Stimulated activated CD4-positive, alpha-beta T cell treated with anti-CD3 and anti-CD28 coated beads, Interleukin-1b, Interleukin-23, amount 100 ng/mL, for 1 hour (primary cell): ENCODE measurements around the gene SLC22A17.

Experiments used
- DNase-seq, 2 donors: peaks; one replicate each; pipeline ENCODE4 v3.0.0-alpha.2; 2020; ENCODE audit warnings: low read depth in 2 of 2

SLC22A17 gene

GRCh38 chr14:23381871-23382270, 29.2 kb upstream of the SLC22A17 start:
- no peak for DNase-seq

DNA sequence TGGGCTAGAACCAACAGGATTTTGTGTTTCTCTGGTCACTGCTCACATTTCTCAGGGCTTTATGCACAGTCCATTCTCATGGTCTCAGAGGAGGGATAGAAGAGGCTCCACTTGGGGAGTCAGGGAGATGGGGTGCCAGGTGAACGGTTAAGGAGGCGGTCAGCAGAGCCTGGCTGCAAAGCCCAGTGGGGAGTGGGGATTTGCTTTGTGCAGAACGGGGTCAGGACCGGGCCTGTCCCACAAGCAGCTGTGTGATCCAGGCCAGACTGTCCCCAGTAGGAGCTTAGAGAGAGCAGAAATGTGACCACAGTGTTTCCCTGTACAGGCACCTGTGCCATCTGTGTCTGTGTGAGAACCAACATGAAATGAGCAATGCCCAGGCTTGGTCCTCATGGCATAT, 28.3 kb upstream of the SLC22A17 start:
- no peak for DNase-seq

GRCh38 chr14:23380197-23380914, 27.7 kb upstream of the SLC22A17 start:
- no peak for DNase-seq

DNA sequence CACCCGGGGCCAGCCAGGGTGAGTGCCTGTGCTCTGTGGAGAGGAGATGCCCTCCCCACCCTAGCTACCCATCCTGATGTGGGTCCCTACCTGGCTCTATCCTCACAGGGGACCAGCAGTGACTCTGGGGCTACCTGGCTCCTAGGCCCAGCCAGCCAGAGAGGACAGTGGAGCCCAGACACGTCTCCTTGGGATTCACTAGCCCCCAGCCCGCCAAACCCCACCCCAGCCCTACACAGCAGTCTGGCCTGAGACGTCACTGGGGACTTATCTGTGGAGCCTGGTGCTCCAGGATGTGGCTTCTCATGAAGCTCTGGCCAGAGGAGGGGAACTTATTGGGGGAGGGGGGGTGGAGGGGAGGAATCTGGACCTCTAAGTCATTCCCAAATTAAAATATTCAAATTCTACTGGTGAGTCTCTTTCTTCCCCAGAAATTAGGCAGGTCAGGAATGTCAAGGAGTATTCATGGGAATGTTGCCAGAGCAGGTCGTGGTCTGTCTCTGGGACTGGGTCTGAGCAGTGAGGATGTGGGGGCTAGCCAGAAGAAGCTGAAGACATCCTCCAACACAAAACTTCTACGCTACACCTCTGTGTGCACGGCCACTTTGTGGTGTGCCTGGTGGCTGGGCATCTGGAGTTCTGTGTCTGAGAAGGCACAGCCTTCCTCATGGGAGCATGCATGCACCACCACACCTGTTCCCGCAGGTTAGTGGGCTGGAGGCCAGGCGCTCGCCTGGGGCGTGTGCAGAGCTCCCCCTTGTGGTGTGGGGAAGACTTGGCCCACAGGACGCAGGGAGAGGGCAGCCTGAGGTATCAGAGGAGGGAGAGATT, 26.9 kb upstream of the SLC22A17 start:
- peak; percentile 30 to 34 for DNase-seq

DNA sequence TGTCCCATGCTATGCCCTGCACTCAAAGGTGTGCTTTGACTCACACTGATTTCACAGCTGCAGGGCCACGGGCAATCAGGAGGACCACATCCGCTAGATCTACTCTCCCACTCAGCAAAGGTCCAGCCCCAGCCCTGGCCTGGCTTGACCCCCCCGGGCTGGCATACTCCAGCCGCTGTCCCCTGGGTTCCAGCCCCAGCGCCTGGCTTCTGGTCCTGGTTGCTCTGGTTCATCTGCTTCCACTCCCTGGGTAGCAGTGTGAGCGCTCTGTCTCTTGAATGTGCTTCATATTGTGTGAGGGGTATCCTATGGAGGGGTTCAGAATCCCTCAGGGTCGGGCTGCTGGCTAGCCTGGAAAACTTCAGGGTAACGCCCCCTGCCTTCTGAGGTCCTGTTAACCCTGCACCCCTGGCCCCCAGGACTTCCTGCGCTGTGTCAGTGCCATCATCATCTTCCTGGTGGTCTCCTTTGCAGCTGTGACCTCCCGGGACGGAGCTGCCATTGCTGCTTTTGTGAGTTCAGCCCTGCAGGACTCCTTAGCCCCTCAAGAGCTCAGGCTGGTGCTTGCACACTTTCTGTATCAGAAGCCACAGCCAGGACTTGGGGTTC, 26.0 kb upstream of the SLC22A17 start:
- no peak for DNase-seq

DNA sequence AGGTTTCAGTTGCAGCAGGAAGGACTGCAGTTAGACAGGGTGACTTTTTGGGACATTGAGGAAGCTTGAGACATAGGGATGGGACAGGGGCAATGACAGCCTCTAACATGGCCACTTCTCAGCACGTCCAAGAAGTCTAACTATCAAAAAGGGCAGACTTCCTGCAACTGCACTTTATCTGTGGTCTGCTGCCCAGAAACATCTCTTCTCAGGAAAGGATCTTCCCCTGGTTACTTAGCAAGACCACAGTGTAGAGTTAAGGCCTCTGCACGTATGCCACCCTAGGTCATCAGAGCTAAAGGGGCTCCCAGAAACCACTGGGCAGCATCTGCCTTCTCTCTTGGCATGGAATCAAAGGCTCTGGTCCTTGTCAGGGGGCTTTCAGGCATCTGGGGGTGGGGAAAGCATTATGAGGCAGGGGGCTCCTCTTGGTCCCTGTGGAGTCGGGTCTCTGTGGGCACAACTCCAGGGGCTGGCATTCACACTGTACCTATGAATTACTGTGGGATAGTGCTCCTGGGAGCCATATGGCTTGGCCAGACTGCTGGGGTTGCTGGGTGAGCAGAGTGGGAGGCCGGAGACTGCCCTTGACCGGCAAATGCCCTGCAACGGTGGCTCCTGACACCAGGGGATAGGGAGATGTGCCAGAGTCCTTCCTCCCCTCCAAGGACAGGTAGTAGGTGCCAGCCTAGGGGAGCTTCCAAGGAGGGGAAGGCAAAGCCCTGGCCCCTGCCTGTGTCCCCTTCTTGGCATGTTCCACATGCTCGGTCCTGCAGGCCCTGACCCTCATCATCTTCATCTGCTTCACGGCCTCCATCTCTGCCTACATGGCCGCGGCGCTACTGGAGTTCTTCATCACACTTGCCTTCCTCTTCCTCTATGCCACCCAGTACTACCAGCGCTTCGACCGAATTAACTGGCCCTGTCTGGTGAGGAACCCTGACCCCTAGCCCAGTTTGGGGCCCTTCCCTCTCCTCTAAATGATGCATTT, 25.2 kb upstream of the SLC22A17 start:
- DNase-seq: no peak

- DNase-seq: no peak
These were observed 24.5 kb upstream of the SLC22A17 start for GRCh38 chr14:23377198-23377550.

DNA sequence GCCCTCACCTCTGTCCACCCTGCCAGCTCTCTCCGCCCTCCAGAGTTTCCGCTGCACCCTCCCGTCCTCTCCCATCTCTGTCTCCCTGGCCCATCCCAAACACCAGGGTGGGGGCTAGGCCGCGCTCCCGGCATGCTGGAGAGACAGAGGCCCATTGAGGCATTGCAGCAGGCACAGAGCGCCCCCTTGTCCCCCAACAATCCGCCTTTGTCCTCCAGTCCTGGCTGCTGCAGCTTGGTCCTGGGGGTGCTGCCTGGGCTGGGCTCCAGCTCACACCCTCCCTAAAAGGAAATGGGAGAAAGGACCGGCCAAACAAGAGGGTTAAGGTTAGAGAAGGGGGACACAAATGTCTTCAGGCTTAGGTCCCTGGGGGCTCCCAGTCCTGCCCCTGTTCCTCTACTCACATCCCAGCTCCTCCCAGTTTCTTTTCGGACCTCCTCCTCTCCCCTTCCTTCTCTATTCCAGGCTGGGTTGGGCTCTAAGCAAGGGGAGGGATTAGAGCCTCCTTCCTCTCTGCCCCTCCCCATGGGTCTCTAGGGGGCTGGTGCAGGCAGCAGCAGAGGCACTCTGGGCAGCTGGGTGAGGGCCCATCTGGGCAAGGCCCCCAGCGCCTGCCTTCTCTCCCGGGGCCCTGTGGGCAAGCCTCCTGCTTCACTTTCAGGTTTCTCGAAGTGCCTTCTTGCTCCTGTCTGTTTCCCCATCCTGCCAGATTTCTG, 24.0 kb upstream of the SLC22A17 start, which contains the start of gene CMTM5:
Gene CMTM5 (plus strand): TSS at position 565 of the 716 bp plus-strand sequence. CDS start 206 bp downstream, outside the sequence.
- DNase-seq: no peak

DNA sequence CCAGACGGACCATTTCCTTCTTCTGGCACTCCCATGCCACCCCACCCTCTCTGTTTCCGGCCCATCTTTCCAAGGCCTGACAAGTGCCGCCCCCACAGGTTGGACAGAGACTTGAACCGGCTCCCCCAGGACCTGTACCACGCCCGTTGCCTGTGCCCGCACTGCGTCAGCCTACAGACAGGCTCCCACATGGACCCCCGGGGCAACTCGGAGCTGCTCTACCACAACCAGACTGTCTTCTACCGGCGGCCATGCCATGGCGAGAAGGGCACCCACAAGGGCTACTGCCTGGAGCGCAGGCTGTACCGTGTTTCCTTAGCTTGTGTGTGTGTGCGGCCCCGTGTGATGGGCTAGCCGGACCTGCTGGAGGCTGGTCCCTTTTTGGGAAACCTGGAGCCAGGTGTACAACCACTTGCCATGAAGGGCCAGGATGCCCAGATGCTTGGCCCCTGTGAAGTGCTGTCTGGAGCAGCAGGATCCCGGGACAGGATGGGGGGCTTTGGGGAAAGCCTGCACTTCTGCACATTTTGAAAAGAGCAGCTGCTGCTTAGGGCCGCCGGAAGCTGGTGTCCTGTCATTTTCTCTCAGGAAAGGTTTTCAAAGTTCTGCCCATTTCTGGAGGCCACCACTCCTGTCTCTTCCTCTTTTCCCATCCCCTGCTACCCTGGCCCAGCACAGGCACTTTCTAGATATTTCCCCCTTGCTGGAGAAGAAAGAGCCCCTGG, 23.0 kb upstream of the SLC22A17 start:
- no peak for DNase-seq

- no peak for DNase-seq
These were observed 20.4 kb upstream of the SLC22A17 start for GRCh38 chr14:23373041-23373440.

GRCh38 chr14:23372509-23372908, 19.8 kb upstream of the SLC22A17 start, which contains the start of gene IL25:
Gene IL25, plus strand, starts transcription at chr14:23372809.
- DNase-seq: no peak

- DNase-seq: no peak
These were observed 19.2 kb upstream of the SLC22A17 start for GRCh38 chr14:23371865-23372264.

DNA sequence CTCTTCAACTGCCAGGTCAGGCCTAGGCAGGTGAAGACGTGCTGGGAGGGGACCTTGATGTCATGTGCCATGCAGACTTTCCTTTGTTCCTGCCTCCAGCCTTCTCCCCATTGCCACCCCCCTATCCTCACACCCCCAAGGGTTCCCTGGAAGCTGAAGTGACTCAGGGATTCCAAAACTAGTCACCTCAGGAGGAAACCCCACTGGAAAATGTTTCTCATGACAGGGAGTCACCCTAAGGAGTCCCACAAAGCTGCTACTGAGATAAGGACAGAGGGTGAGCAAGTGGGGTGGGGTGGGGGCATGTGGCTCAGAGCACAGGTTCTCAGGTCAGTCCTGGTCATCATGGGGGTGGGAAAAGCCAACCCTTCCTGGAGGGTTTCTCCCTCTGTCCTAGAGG, 17.5 kb upstream of the SLC22A17 start:
- no peak for DNase-seq

DNA sequence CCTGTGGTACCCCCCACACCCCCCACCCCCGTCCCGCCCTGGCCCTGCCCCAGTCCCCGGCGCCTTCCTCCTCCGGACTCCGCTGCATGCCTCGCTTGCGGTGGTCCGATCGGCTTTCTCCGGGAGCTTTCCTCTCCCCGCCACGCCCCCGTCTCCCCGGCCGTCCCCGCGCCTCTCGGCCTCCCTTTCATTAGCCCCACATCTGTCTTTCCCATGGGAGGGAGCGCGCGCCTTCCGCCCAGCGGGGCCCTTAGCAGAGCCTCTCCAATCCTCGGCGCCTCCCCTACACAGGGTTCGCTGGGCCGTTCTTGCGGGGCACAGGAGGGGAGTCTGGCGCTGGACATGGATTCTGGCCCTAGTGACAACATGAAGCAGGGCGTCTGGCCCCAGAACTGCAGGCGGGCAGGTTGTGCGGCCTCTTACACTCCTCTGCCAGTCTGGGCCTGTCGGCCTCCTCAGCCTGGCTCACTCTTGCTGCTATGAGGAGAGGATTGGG, 13.8 kb upstream of the SLC22A17 start:
- DNase-seq: no peak

GRCh38 chr14:23365732-23366425, 13.2 kb upstream of the SLC22A17 start:
- DNase-seq: no peak

DNA sequence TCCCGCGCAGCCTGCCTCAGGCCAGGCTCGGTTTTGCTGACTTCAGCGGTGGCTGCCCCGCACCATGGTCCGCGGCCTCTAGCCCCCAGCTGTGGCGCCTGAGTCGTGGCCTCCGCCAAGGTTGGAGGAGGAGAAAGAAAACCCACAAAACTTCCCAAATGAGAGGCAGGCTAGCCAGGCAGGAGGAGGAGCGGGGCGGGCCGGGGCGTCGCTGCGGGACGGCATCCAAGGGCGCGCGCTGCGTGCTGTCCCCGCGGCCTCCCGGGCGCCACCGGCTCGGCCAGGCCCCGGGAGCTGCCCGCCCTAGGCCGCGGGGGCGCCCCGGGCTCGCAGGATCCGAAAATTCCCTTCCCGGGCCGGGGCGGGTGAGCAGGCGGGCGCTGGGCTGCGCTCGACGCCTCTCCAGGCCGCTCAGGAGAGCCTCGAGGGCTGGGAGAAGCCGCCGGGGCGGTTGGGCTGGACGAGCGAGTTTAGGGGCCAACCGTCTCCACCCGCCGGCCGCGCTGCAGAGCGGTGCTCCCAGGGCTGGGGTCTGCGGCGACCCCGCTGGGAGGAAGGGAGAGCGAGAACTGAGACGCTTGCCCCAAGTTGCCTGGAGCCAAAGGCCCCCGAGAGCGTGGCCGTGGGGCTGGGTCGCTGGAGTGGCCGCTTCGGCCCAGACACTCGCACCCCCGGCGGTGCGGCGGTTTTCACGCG, 12.5 kb upstream of the SLC22A17 start, which contains the start of gene EFS:
Gene EFS (minus strand): TSS at position 137 of the 696 bp plus-strand sequence. CDS start 147 bp downstream, outside the sequence.
- DNase-seq: no peak

DNA sequence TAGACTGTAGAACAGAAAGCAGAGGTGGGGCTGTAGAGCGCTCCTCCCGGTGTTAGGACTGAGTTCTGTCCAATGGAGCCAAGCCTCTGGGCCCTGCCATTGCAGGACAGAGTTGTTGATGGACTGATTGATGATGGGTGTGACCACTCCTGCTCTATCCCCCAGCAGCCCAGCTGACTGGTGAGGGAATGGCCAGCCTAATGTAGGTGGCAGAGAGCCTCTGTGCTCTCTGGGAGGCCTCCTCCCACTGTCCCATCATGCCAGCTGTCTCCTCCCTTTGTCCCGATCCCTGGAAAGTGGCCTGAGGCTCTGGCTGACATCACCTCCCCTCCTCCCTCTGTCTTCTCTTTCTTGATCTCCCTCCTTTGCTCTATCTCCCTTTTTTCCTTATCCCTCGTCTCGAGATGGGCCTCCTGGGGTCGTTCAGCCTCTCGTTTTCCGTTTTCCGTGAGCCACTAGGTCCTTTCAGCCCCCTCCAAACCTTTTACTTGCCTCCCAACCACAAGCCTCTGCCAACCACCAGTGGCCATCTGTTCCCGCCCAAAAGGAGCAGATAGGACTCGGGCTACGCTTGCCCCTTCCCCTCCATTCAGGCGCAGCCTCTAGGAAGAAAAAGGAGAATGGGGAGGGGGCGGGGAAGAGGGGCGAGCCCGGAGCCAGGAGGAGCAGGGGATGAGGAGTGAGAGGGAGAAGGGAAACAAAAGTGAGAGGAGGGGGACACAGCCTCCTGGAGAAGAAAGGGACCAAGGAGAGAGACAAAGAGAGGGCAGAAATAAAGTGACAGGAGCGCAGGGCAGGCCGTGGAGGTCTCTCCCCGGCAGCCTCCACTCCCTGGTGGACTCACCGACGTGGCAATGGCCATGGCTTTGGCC, 11.7 kb upstream of the SLC22A17 start:
- DNase-seq: no peak
